GM18520 (cell line): ENCODE results near the gene HDAC7.

Experiments
- ATAC-seq: cut with Tn5 transposase; IDR thresholded peaks from one replicate; pipeline ENCODE4 v1.9.1; 2021; ENCODE audit not compliant: unreplicated experiment

The HDAC7 gene

GRCh38 chr12:47795121-47795813 lies 24.4 kb downstream of the HDAC7 start:
- ATAC-seq, result no peak

DNA sequence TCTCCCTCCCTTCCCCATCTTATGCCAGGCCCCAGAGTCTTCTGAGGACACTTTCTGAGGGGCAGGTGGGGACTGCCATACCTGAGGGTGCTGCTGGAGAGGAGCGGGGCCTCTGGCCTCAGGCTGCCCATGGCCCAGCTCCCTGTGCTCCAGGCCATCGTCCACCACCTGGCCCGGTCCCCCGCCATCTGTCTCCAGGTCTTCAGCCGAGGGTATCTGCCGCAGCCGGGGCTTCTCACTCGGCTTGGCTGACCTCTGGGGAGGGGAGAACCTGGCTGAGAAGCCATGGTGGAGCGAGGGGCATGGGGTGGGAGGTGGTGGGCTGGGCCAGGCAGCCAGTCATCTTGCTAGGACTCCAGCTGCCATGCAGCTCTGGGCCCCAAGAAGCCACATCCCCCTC lies 25.0 kb downstream of the HDAC7 start:
- no peak for ATAC-seq

DNA sequence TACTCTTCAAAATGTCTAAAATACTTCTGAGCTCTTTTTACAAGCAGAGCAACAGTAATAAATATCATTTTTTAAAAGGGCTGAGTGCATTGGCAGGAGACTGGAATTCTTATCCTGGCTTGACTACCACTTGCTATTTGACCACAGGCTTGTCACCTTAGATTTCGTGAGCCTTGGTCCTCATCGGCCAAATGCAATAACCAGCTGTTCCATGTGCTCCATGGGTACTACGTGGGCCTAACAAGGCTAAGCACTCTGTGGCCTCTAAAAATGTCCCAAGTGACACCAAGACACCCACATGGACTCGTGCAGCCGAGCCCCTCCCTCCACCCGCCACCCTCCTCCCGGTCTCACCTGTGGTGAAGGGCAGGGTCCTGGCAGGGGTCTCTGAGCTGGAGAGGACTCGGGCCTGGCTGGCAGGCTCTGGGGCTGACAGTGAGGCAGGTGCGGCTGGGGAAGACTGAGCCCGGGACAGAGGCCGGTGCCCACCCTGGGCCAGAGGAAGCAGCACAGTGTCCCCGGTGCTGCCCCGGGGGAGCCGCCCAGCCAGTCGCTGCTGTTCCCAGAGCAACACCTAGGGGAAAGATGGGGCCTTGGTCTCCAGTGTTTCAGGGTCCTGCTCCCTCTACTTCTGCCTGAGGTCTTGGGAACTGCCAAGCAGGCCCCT lies 26.6 kb downstream of the HDAC7 start:
- no peak for ATAC-seq

GRCh38 chr12:47791874-47792273 lies 27.8 kb downstream of the HDAC7 start:
- ATAC-seq, result no peak

- ATAC-seq, result no peak
These were observed 28.4 kb downstream of the HDAC7 start for GRCh38 chr12:47791351-47791746.

- no peak for ATAC-seq
These were observed 28.9 kb downstream of the HDAC7 start for GRCh38 chr12:47790676-47791350.

DNA sequence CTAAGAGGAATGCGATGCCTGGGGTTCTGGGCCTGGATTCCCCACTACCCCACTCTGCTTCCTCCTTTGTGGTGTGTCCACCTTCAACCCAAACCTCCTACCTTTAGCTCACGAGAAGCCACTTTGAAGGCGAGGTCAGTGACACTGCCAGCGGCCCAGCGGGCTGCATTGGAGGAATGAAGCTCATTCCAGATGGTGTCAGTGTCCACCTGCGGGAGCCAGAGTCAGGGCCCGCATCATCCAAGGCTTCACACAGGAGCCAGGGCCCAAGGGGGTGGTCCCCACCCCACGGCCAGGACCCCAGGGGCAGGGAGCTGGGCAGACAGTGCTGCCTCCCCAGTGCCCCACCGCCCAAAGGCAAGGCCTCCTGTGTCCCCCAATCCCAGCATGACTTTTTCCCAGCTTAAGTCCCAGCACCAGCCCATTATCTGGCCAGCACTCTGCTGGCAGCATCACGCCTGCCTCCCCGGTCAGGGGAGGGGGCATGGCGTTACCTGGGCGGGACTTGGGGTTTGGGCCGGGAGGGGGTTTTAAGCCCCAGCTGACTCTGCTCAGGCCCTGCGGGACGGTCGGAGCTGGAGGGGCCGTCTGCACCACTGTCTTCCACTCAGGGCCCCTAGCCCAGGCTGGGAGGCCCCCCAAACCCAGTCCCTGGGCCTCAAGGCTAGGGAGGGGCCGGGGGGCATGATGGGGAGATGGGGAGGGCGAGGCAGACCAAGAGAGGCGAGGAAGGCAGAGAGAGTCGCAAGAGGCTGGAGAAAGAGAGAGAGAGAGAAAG lies 29.8 kb downstream of the HDAC7 start:
- no peak for ATAC-seq

DNA sequence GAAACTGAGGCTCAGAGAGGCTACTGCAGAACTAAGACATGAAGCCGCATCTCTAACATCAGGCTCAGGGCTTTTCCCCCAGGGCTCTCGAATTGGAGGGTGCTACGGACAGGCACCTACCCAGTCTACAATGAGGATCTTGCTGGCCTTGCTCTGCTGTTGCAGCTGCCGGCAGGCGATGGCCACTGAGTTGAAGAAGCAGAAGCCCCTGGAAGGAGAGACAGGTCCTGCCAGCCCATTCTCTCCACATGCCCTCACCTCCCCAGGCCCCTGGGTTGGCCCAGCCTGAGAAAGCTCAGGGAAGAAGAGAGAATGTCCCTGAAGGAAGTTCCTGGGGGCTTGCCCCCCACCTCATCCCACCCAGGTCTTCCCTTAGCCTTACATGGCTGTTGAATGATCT lies 30.6 kb downstream of the HDAC7 start:
- no peak for ATAC-seq

GRCh38 chr12:47787596-47788319 lies 31.9 kb downstream of the HDAC7 start:
- ATAC-seq, result no peak

DNA sequence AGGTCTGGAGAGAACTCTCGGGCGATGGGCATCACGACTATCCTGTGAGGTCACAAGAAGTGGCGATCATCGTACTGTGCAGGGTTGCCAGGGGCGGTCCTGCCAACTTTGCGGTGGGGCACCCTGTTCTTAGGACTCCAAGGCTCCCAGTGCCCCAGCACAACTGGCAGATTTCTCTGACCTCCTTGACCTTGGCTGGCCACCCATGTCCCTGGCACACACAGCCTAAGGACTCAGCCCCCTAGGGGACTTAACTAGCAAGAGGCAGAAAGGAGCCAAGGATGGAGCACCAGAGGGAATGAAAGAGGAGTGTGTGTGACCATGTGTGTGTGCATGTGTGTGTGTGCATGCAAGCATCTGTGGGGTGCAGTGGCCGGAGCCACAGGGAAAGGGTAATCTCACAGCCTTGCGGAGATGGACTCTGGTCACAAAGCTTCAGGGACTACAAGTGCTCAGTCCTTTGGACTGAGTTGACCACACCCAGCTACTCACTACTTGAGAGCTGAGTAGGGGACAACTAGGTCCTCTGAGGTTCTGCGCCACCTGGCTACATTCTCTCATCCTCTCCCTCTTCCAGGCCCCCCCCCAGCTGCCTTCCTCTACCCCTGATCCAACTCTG lies 32.9 kb downstream of the HDAC7 start:
- ATAC-seq, result no peak

GRCh38 chr12:47785887-47786661 lies 33.6 kb downstream of the HDAC7 start:
- ATAC-seq, result no peak

- no peak for ATAC-seq
These were observed 34.4 kb downstream of the HDAC7 start for GRCh38 chr12:47785036-47785886.

DNA sequence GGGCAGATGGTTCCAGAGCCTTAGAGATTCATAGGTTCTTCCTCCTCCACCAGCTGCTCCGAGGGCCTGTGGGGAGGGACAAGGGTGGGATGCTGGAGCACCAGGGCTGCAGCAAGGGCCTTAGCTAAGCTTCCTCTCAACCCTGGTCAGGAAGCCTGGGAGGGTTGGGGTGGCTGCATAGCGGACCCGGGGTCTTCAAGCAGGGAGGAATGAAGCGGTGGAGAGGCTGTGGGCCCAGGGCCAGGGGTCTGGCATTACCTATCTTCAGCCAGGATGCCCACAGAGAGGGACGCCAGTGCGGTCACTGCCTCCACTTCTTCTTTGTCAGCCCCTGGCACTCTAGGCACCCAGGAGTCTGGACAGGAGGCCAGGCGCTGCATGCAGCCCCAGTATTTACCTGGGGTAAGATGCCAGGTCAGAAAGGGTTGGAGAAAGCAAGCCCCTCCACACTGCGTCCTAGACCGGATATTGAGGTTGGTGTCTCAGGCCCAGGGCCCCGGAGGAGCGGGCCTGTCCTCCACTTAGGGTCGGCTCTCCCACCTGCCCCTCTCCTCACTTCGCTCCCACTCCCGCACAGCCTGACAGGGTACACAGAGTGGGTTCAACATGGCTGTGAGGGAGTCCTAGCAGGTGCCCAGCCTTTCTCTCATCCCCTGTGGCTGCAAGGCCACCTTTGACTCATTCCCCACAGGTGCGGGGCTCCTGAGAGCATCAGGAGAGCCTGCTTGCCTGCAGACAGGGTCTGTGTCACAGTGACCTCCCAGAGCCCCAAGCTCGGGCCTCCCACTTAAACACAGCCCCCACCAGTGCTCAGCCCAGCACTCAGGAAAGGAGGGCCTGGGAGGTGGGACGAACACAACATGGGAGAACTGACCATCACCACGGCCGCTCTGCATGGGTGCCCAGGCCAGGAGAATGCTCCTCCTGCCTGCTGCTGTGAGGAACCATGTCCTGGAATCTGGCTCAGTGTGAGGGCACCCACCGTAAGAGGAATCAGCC lies 35.6 kb downstream of the HDAC7 start:
- ATAC-seq, result no peak

DNA sequence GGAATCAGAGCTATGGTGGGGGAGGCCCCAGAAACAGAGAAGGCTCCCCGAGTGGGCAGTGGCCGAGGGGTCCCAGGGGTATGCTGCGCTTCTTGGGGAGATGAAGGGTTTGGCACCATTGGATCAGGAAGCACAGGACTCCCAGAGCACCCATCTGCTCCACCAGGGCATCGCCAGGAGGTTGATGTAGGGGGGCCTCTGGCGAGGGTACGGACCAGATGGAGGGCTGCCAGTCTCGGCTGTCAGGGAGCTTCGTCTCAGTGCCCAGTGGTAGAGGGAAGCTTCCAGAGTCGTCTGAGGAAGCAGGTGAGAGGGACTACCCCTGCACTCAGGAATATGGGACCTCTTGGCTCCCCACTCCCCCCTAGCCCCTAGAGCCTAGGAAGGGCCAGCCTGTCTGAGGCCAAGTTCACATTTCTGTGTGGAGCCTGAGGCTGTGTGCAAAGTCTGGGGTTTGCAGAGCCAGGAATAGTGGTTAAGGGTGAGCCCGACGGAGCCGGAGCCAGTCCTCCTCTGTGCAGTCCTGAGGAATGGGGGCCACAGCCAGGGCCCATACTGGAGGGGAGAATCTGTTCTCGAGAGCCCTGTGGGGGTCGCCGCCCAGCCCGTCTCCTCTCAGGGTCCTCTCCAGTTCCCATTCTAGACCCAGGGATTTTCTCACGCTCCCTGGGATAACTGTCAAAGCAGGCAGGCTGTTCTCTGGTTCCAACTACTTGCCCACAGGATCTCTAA lies 36.5 kb downstream of the HDAC7 start:
- ATAC-seq, result no peak

DNA sequence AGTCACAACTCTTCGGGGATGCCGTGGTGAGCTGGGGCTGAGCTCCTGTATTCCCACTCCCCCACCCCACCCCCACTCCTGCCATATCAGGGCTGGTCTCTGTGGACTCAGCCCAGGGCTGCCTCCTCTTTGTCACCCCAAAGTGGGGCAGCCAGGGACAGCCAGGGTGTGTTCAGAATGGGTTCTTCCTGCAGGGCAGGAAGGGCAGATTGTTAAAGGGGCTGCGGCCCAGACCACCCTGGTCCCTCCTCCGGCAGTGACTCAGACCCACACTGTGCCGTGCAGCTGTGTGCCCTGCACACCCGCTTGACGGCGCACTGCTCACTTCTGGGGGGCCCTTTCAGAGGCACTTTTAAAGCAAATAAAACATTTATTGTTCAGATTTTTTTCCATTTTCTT lies 37.3 kb downstream of the HDAC7 start:
- ATAC-seq, result no peak

- no peak for ATAC-seq
These were observed 38.0 kb downstream of the HDAC7 start for GRCh38 chr12:47781479-47782371.
